ENCODE results near the gene CLPSL1.

CLPSL1 gene

GRCh38 chr6:35794536-35795452 is 14.0 kb downstream of the CLPSL1 start:
- in situ Hi-C loops (cut with HindIII; ENCODE audit: low sequenced_read_pairs) = no loop called here

GRCh38 chr6:35795453-35796071 is 14.7 kb downstream of the CLPSL1 start:
- in situ Hi-C loops (cut with HindIII; ENCODE audit: low sequenced_read_pairs) = no loop called here

GRCh38 chr6:35796236-35796635 is 15.4 kb downstream of the CLPSL1 start:
- in situ Hi-C loops (cut with HindIII; ENCODE audit: low sequenced_read_pairs) = no loop called here

GRCh38 chr6:35797837-35798526 is 17.2 kb downstream of the CLPSL1 start:
- in situ Hi-C loops (cut with HindIII; ENCODE audit: low sequenced_read_pairs) = no loop called here

- in situ Hi-C loops (cut with HindIII; ENCODE audit: low sequenced_read_pairs) = no loop called here
These were observed 17.9 kb downstream of the CLPSL1 start for GRCh38 chr6:35798706-35799105.

- in situ Hi-C loops (cut with HindIII; ENCODE audit: low sequenced_read_pairs) = no loop called here
These were observed 20.3 kb downstream of the CLPSL1 start for GRCh38 chr6:35801148-35801547.

- in situ Hi-C loops (cut with HindIII; ENCODE audit: low sequenced_read_pairs) = no loop called here
These were observed 24.3 kb downstream of the CLPSL1 start, which contains the start of gene LHFPL5 for GRCh38 chr6:35804996-35805736. LHFPL5 (plus strand) TSS chr6:35805352; CDS start chr6:35805671, 319 bp downstream.

GRCh38 chr6:35808688-35809087 is 27.9 kb downstream of the CLPSL1 start:
- in situ Hi-C loops (cut with HindIII; ENCODE audit: low sequenced_read_pairs) = no loop called here

- in situ Hi-C loops (cut with HindIII; ENCODE audit: low sequenced_read_pairs) = no loop called here
These were observed 29.0 kb downstream of the CLPSL1 start for GRCh38 chr6:35809809-35810208.

- in situ Hi-C loops (cut with HindIII; ENCODE audit: low sequenced_read_pairs) = no loop called here
These were observed 30.3 kb downstream of the CLPSL1 start for GRCh38 chr6:35810971-35811698.

GRCh38 chr6:35811699-35811995 is 30.8 kb downstream of the CLPSL1 start:
- in situ Hi-C loops (cut with HindIII; ENCODE audit: low sequenced_read_pairs) = no loop called here

- in situ Hi-C loops (cut with HindIII; ENCODE audit: low sequenced_read_pairs) = no loop called here
These were observed 36.7 kb downstream of the CLPSL1 start for GRCh38 chr6:35817515-35817914.

GRCh38 chr6:35823601-35824000 is 42.8 kb downstream of the CLPSL1 start:
- in situ Hi-C loops (cut with HindIII; ENCODE audit: low sequenced_read_pairs) = no loop called here

GRCh38 chr6:35824552-35825192 is 43.9 kb downstream of the CLPSL1 start:
- in situ Hi-C loops (cut with HindIII; ENCODE audit: low sequenced_read_pairs) = no loop called here

GRCh38 chr6:35829306-35829705 is 48.5 kb downstream of the CLPSL1 start:
- in situ Hi-C loops (cut with HindIII; ENCODE audit: low sequenced_read_pairs) = no loop called here

- in situ Hi-C loops (cut with HindIII; ENCODE audit: low sequenced_read_pairs) = no loop called here
These were observed 50.6 kb downstream of the CLPSL1 start for GRCh38 chr6:35831257-35832007.

GRCh38 chr6:35833536-35833935 is 52.7 kb downstream of the CLPSL1 start:
- in situ Hi-C loops (cut with HindIII; ENCODE audit: low sequenced_read_pairs) = no loop called here
